Right lobe of liver (tissue), 6 donors: ENCODE data around the gene PGA3. TPM values are rescaled to one million over a fixed set of nuclear protein-coding genes. Genes with fewer than 3 reads are reported as not detected.
A peak's percentile ranks its signal among the peaks of the same experiment; 100 is the strongest.
"Not testable (repeated sequence)": the region's sequence is repeated elsewhere in the genome, so short reads cannot be mapped to it uniquely, and the experiment has no call there.

Experiments
- ATAC-seq, 4 donors: fragments of 200-7000 bp; cut with Tn5 transposase; one replicate each; pipeline ENCODE4 v1.9.1; 2020; ENCODE audit warnings: mild to moderate bottlenecking in 4 of 4, moderate library complexity in 4 of 4
- DNase-seq, 3 donors: peaks; one replicate each; pipeline ENCODE4 v3.0.0-alpha.2; 2020
- H3K27ac ChIP-seq, 3 donors: fragments of 200-600 bp; one replicate each; pipeline ENCODE4 v1.8.0; 2022
- H3K27me3 ChIP-seq, 2 donors: fragments of 200-600 bp; one replicate each; pipeline ENCODE4 v1.8.0; 2022
- H3K36me3 ChIP-seq, 4 donors: fragments of 200-600 bp; sonication (generic) in 1 of 4; one replicate each; pipeline versions ENCODE4 v1.5.1 to v1.8.0; 2017 to 2022; ENCODE audit warnings: control low read depth in 1 of 4
- H3K4me1 ChIP-seq, 4 donors: fragments of 200-600 bp; sonication (generic) in 1 of 4; one replicate each; pipeline versions ENCODE4 v1.5.1 to v1.8.0; 2017 to 2022; ENCODE audit warnings: control low read depth in 1 of 4
- H3K4me3 ChIP-seq, 3 donors: fragments of 200-600 bp; one replicate each; pipeline ENCODE4 v1.8.0; 2022
- H3K9me3 ChIP-seq, 4 donors: fragments of 200-600 bp; sonication (generic) in 1 of 4; one replicate each; pipeline versions ENCODE4 v1.5.1 to v1.8.0; 2017 to 2022; ENCODE audit warnings: control low read depth in 1 of 4
- POLR2A ChIP-seq: fragments of 450-650 bp; IDR thresholded peaks from one replicate; pipeline ENCODE4 v1.6.1; 2017; ENCODE audit warnings: antibody characterized with exemption, mild to moderate bottlenecking
- WGBS: methylation state at CpG from one replicate; pipeline ENCODE4 v1.1.6; 2018; ENCODE audit warnings: low coverage, low lambda C conversion rate; ENCODE audit not compliant: insufficient coverage; ENCODE audit errors: missing lambda C conversion rate; 5-methylcytosine and 5-hydroxymethylcytosine counted together
- intact Hi-C, 2 donors: fragments of 100-400 bp; cut with DNase I; formaldehyde crosslinking; loops; one replicate each; pipeline versions ENCODE4 v1.11.2 to v1.14.1; 2022
- long read RNA-seq: library from polyadenylated mRNA; unstranded; transcript quantifications from one replicate; pipeline ENCODE4 v2.0.0, GENCODE V29; 2019
- total RNA-seq, 6 experiments: library from RNA; depleted of rRNA in 2 of 6; stranded (reverse); fragments of >200 nt in 2 of 6; fragmentation: NEBNext Ultra II Directional in 3 of 6; extraction: Animal tissue kit (Norgen Biotek cat#: 25700) in 3 of 6; gene quantifications; one replicate each; pipeline versions ENCODE4 v1.1.0 to v1.2.4, GENCODE V29; 2016 to 2023
- TF ChIP-seq, protein P1 (sequence below), 4 donors: fragments of 200-600 bp in 3 of 4; fragments of 450-650 bp in 1 of 4; IDR thresholded peaks; one replicate each; pipeline versions ENCODE4 v1.5.1 to v1.8.0; 2016 to 2022; ENCODE audit warnings: antibody characterized with exemption in 4 of 4, mild to moderate bottlenecking in 2 of 4
- donor health status: DM: no; HTN: yes; CAD: no.
- donor health status: DM: no; HTN: no; CAD: no.
- donor health status: DM: no; HTN: no; CAD: no.
- donor health status: DM: no; HTN: yes; CAD: no.
- donor health status: DM: no; HTN: yes; CAD: no.

PGA3 gene
- under 1 TPM in 3 of 6 experiments, not detected in 3; 0.15 to 0.55 (median 0.23) TPM for total RNA-seq
- long read RNA-seq: 0 reads

DNA sequence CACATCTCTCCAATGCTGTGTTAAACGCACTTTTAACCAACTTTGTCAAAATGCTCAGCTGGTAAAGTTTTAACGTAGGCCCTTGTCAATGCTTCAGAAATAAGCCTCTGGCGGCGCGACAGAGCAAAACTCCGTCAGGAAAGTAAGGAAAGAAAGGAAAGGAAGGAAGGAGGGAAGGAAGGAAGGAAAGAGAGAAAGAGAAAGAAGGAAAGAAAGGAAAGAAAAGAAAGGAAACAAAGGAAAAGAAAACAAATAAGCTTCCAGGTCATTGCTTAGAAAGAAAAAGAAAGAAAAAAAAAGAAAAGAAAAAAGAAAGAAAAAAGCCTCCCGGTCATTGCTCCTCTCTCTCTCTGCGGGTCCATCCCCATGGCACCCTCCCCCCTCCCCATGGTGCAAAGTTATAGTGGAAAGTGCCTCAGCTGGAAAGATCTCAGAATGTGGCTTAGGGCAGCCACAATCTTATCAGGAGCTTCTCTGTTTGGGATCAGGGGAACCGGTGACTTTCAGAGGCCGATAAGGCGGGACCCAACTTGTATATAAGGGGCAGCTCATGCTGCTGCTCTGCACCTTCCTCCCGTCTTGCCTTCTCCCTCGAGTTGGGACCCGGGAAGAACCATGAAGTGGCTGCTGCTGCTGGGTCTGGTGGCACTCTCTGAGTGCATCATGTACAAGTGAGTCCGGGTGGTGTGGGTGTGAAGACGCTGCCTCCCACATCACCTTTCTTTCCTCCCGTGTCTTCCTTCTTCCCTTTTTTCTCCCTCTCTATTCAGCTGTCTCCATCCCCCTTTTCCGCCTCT is at the start of gene PGA3:
TSS of gene PGA3 (plus strand) at position 566 of the 797 bp plus-strand sequence. CDS start at position 616, 50 bp downstream.
- intact Hi-C loops, DNase-seq, ATAC-seq, H3K9me3 ChIP-seq, H3K27ac ChIP-seq, H3K4me3 ChIP-seq, H3K36me3 ChIP-seq, H3K27me3 ChIP-seq, H3K4me1 ChIP-seq: not testable (repeated sequence)
- WGBS: 46% methylated on average over 9 of the region's 18 CpGs

DNA sequence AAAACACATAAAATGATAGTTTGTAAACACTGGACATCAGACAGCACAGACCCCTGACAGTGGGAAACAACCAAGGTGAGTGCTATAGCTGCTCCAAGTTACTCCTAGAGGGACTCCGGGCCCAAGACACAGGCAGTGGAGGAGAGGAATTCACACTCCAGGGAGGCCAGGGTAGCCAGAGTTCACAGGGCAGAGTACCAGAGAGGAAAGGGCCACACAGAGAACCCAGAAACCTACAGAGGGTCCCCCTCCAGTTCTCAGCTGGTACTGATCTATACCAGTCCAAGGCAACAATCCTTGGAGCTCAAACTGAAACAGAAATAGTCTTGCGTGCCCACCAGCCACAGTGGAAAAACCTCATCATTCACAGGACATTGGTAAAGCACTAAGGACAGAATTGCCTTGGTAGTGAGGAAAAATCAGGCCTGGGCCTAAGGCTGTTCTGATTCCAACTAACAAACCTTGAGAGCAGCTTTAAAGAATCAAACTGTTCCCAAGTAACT is 49.7 kb upstream of the PGA3 start:
- H3K36me3 ChIP-seq: no peaks in the 10 kb centered on the region
- DNase-seq: no peak
- peak overlapping the region in 1 of 3 donors; percentile 7 for H3K27ac ChIP-seq
- ATAC-seq: peak in 1 of 4 donors; percentile 36
- H3K4me3 ChIP-seq: no peak overlapping the region
- peaks cover 0 to 14% (median 0%) of the 10 kb centered on the region in 4 donors for H3K4me1 ChIP-seq
- H3K27me3 ChIP-seq: no peaks in the 10 kb centered on the region
- no peaks in the 10 kb centered on the region for H3K9me3 ChIP-seq
- 100% methylated on average over 1 of the region's 2 CpGs for WGBS
- intact Hi-C loops: no loop called here
- no peak for TF ChIP-seq POLR2A

DNA sequence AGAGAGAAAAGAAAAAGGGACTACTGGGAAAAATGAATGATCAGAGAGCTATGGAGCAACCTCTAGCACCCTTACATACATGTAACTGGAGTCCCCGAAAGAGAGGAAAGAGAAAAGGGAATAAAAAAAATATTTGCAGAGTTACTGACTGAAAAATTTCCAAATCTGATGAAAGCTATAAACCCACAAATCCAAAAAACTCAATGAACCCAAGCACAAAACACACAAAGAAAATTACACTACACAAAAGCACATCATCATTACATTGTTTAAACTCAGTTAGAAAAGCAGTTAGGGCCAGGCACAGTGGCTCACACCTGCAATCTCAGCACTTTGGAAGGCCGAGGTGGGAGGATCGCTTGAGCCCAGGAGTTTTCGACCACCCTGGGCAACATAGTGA is 48.8 kb upstream of the PGA3 start:
- no peaks in the 10 kb centered on the region for H3K27me3 ChIP-seq
- ATAC-seq (no peak), DNase-seq (no peak)
- no peaks in the 10 kb centered on the region for H3K9me3 ChIP-seq
- no peaks in the 10 kb centered on the region for H3K36me3 ChIP-seq
- H3K4me3 ChIP-seq: no peak overlapping the region
- intact Hi-C loops: no loop called here
- peaks cover 0 to 14% (median 0%) of the 10 kb centered on the region in 4 donors for H3K4me1 ChIP-seq
- H3K27ac ChIP-seq: no peak overlapping the region
- no peak for TF ChIP-seq POLR2A
- TF ChIP-seq, protein P1, sequence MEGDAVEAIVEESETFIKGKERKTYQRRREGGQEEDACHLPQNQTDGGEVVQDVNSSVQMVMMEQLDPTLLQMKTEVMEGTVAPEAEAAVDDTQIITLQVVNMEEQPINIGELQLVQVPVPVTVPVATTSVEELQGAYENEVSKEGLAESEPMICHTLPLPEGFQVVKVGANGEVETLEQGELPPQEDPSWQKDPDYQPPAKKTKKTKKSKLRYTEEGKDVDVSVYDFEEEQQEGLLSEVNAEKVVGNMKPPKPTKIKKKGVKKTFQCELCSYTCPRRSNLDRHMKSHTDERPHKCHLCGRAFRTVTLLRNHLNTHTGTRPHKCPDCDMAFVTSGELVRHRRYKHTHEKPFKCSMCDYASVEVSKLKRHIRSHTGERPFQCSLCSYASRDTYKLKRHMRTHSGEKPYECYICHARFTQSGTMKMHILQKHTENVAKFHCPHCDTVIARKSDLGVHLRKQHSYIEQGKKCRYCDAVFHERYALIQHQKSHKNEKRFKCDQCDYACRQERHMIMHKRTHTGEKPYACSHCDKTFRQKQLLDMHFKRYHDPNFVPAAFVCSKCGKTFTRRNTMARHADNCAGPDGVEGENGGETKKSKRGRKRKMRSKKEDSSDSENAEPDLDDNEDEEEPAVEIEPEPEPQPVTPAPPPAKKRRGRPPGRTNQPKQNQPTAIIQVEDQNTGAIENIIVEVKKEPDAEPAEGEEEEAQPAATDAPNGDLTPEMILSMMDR (IDR thresholded peaks at IDR 0.05): no peak
- 85% methylated on average over 3 of the region's 4 CpGs for WGBS

DNA sequence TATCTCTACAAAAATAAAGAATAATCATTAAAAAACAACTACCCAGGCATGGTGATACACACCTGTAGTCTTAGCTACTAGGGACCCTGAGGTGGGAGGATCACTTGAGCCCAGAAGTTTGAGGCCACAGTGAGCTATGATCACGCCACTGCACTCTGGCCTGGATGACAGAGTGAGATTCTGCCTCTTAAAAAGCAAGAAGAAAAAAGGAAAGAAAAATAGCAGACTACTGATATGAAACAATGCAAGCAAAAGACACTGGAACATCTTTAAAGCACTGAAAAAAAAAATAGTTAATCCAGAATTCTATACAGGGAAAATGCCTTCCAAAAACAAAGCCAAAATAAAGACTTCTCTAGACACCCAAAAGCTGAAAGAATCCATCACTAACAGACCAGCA is 48.0 kb upstream of the PGA3 start:
- intact Hi-C loops: no loop called here
- DNase-seq (no peak), ATAC-seq (no peak)
- H3K9me3 ChIP-seq: no peaks in the 10 kb centered on the region
- peaks cover 0 to 18% (median 0%) of the 10 kb centered on the region in 4 donors for H3K4me1 ChIP-seq
- H3K36me3 ChIP-seq: no peaks in the 10 kb centered on the region
- WGBS: 100% methylated on average over 1 of the region's 1 CpG
- no peak overlapping the region for H3K4me3 ChIP-seq
- no peak overlapping the region for H3K27ac ChIP-seq
- H3K27me3 ChIP-seq: no peaks in the 10 kb centered on the region
- TF ChIP-seq, protein P1 (IDR thresholded peaks at IDR 0.05): no peak
- TF ChIP-seq POLR2A: no peak

DNA sequence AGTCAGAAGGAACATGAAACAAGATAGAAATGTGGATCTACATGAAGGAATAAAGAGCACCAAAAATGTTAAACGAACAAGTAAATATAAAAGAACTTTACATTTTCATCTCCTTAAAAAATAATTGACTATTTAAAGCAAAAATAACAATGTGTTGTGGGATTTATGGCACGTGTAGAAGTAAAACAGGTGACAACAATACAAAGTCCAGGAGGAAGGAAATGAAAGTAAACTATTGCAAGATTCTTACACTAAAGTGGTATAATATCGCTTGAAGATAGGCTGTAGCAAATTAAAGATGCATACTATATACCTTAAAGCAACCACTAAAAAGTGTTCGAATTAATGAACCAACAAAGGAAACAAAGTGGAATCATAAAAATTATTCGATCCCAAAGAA is 47.6 kb upstream of the PGA3 start:
- 75% methylated on average over 5 of the region's 5 CpGs for WGBS
- DNase-seq: no peak
- Histone ChIP-seq H3K4me1 (peaks cover 0 to 23% (median 0%) of the 10 kb centered on the region in 4 donors), H3K27ac (no peak overlapping the region), H3K4me3 (no peak overlapping the region), H3K9me3 (no peaks in the 10 kb centered on the region), H3K27me3 (no peaks in the 10 kb centered on the region), H3K36me3 (no peaks in the 10 kb centered on the region)
- intact Hi-C loops: no loop called here
- TF ChIP-seq, protein P1 (IDR thresholded peaks at IDR 0.05): no peak
- TF ChIP-seq POLR2A: no peak
- ATAC-seq: no peak
